ENCODE data around the gene DMD.
"Not testable (repeated sequence)": the region's sequence is repeated elsewhere in the genome, so short reads cannot be mapped to it uniquely, and the experiment has no call there.

The DMD gene

GRCh38 chrX:33149085-33149484, 62.3 kb downstream of the DMD start:
- no peak for DNase-seq

GRCh38 chrX:33142331-33142730, 69.0 kb downstream of the DMD start:
- no peak for DNase-seq

GRCh38 chrX:33138677-33139249, 72.6 kb downstream of the DMD start:
- no peak for DNase-seq

- DNase-seq: no peak
These were observed 77.2 kb downstream of the DMD start for GRCh38 chrX:33134164-33134563.

- DNase-seq: no peak
These were observed 78.0 kb downstream of the DMD start for GRCh38 chrX:33133320-33133719.

- DNase-seq: no peak
These were observed 78.8 kb downstream of the DMD start for GRCh38 chrX:33132569-33132968.

GRCh38 chrX:33129607-33130006, 81.7 kb downstream of the DMD start:
- DNase-seq: no peak

- DNase-seq: no peak
These were observed 83.1 kb downstream of the DMD start for GRCh38 chrX:33128048-33128805.

- no peak for DNase-seq
These were observed 84.9 kb downstream of the DMD start for GRCh38 chrX:33126469-33126868.

- DNase-seq: no peak
These were observed 101.5 kb downstream of the DMD start for GRCh38 chrX:33109858-33110257.

GRCh38 chrX:33106737-33107136, 104.6 kb downstream of the DMD start:
- no peak for DNase-seq

- DNase-seq: no peak
These were observed 116.3 kb downstream of the DMD start for GRCh38 chrX:33095079-33095478.

GRCh38 chrX:33087411-33087810, 123.9 kb downstream of the DMD start:
- DNase-seq: no peak

GRCh38 chrX:33086886-33087285, 124.5 kb downstream of the DMD start:
- DNase-seq: no peak

GRCh38 chrX:33082371-33082770, 129.0 kb downstream of the DMD start:
- no peak for DNase-seq

GRCh38 chrX:33078273-33078672, 133.1 kb downstream of the DMD start:
- no peak for DNase-seq

GRCh38 chrX:33073660-33074059, 137.7 kb downstream of the DMD start:
- not testable (repeated sequence) for DNase-seq

GRCh38 chrX:33065415-33065814, 145.9 kb downstream of the DMD start:
- no peak for DNase-seq

GRCh38 chrX:33062041-33062440, 149.3 kb downstream of the DMD start:
- no peak for DNase-seq

GRCh38 chrX:33053001-33053400, 158.3 kb downstream of the DMD start:
- no peak for DNase-seq

GRCh38 chrX:33045882-33046281, 165.5 kb downstream of the DMD start:
- no peak for DNase-seq

- DNase-seq: no peak
These were observed 166.1 kb downstream of the DMD start for GRCh38 chrX:33045245-33045644.

- DNase-seq: no peak
These were observed 170.2 kb downstream of the DMD start for GRCh38 chrX:33041141-33041540.

- DNase-seq: no peak
These were observed 178.6 kb downstream of the DMD start for GRCh38 chrX:33032700-33033099.

- DNase-seq: no peak
These were observed 196.4 kb downstream of the DMD start for GRCh38 chrX:33014949-33015348.

Measured in activated CD4-positive, alpha-beta T cell treated with anti-CD3 and anti-CD28 coated beads for 4 hours (primary cell).